ENCODE results near the gene SCN4B. TPM values are rescaled to one million over a fixed set of nuclear protein-coding genes. Genes with fewer than 3 reads are reported as not detected.
A peak's percentile ranks its signal among the peaks of the same experiment; 100 is the strongest.
"Not testable (repeated sequence)": the region's sequence is repeated elsewhere in the genome, so short reads cannot be mapped to it uniquely, and the experiment has no call there.

The SCN4B gene
- total and polyA plus RNA-seq, 7 experiments from 2014 or later = 0.19 TPM; not detected in 6

DNA sequence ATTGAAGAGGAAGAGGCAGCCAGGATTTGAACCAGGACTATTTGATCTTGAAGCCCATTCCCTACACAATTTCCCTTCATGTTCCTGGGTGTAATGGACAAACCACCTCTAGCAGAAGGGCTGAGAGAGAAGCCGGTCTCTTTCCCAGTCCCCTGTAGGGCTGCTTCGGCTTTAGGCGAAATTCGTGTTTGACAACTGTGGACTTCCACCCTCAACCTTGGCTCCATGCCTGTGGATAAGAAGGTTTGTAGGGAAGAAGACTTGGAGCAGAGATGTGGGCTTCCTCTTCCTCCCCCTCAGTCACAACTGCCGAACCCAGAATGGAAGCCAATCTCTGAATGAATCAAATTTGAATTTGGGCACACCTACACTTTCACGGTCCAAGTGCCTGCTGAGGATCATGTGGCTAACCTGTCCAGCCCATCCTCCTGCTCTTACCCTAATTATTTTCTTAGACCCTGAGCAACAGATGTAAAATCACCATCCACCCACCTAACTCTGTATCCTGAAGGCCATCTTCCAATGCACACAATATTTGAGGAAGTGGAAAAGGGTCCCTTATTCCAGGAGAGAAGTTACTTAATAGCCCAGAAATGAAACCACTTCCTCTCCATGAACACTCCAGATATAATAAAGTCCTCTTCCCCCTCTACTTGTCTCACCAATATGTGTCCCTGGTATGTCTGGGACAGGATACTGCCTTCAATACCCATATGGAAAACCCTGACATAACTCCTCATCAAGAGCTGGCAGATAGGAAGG, 33.9 kb upstream of the SCN4B start:
- peaks cover 12 to 43% (median 24%) of the 10 kb centered on the region in 5 donors for H3K27me3 Mint-ChIP-seq
- ChIA-PET POLR2A (interaction anchor here (0.9 kb wide), 1 partner anchor 18 kb away, joined by 3 read pairs; no protein-coding TSS in a partner anchor), CTCF (no interaction called here)
- intact Hi-C loops (cut with micrococcal nuclease) = no loop called here
- H3K4me3 ChIP-seq (ENCODE audit: low read length) = no peak overlapping the region
- H3K36me3 ChIP-seq (ENCODE audit: control insufficient read depth in 2 of 3, insufficient read depth in 3 of 3, low read length in 3 of 3) = no peaks in the 10 kb centered on the region
- peaks cover 0 to 17% (median 6%) of the 10 kb centered on the region in 11 donors for H3K9me3 Mint-ChIP-seq
- peaks cover 0 to 8% (median 7%) of the 10 kb centered on the region in 5 donors for H3K36me3 Mint-ChIP-seq
- ATAC-seq (no peak), DNase-seq (no peak)
- H3K4me3 Mint-ChIP-seq = no peak overlapping the region
- H3K27ac ChIP-seq (ENCODE audit: low read depth, low read length) = no peak overlapping the region
- no peaks in the 10 kb centered on the region for H3K4me1 ChIP-seq (ENCODE audit: control insufficient read depth in 2 of 2, insufficient read depth in 2 of 2, low read length in 2 of 2)
- H3K27me3 ChIP-seq (ENCODE audit: control insufficient read depth in 2 of 2, insufficient read depth in 2 of 2, low read length in 2 of 2) = peaks cover 0 to 3% of the 10 kb centered on the region in 2 donors
- peaks cover 0 to 8% (median 0%) of the 10 kb centered on the region in 7 donors for H3K4me1 Mint-ChIP-seq
- no peak overlapping the region for H3K27ac Mint-ChIP-seq
- no peaks in the 10 kb centered on the region for H3K9me3 ChIP-seq (ENCODE audit: control insufficient read depth in 2 of 3, low read length in 3 of 3)

DNA sequence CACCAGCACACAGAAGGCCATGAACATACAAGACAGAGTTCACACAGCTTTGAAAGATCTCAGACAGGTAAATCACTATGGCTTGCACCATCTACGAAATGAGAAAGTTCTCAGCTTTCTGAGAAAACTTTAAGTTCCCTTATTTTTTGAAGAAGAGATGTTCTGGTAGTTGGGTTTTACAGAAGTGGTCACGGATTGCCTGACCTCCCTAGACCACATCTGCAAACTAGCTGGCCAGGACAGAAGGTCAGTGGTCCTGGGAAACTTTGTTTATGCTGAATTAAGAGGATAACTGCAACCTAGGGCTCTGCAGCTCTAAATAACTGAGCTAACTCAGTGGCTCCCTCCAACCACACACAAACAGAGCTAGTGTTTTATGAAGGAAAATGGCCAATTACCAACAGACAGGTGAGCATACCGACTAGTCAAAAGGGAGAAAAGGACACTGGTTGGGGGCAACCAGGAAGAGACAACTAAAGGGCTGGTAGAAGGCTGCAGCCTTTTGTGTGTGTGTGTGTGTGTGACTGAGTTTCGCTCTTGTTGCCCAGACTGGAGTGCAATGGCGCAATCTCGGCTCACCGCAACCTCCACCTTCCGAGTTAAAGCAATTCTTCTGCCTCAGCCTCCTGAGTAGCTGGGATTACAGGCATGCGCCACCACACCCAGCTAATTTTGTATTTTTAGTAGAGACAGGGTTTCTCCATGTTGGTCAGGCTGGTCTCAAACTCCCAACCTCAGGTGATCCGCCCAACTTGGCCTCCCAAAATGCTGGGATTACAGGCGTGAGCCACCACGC, 32.4 kb upstream of the SCN4B start:
- no peak overlapping the region for H3K27ac Mint-ChIP-seq
- ChIA-PET POLR2A (interaction anchor here (0.9 kb wide), 1 partner anchor 20 kb away, joined by 3 read pairs; no protein-coding TSS in a partner anchor), CTCF (interaction anchor here (0.5 to 1.4 kb wide), 3 partner anchors 14 to 772 kb away, joined by 3 to 7 read pairs (median 3); no protein-coding TSS in a partner anchor)
- Histone ChIP-seq H3K4me3 (ENCODE audit: low read length) (no peak overlapping the region), H3K27me3 (ENCODE audit: control insufficient read depth in 2 of 2, insufficient read depth in 2 of 2, low read length in 2 of 2) (peaks cover 0 to 3% of the 10 kb centered on the region in 2 donors), H3K27ac (ENCODE audit: low read depth, low read length) (no peak overlapping the region), H3K36me3 (ENCODE audit: control insufficient read depth in 2 of 3, insufficient read depth in 3 of 3, low read length in 3 of 3) (no peaks in the 10 kb centered on the region), H3K9me3 (ENCODE audit: control insufficient read depth in 2 of 3, low read length in 3 of 3) (no peaks in the 10 kb centered on the region), H3K4me1 (ENCODE audit: control insufficient read depth in 2 of 2, insufficient read depth in 2 of 2, low read length in 2 of 2) (no peaks in the 10 kb centered on the region)
- DNase-seq (no peak), ATAC-seq (peak; percentile 64)
- intact Hi-C loops (cut with micrococcal nuclease) = no loop called here
- H3K4me1 Mint-ChIP-seq = peaks cover 0 to 9% (median 0%) of the 10 kb centered on the region in 7 donors
- no peak overlapping the region for H3K4me3 Mint-ChIP-seq
- H3K9me3 Mint-ChIP-seq = peaks cover 0 to 8% (median 0%) of the 10 kb centered on the region in 11 donors
- peaks cover 12 to 40% (median 24%) of the 10 kb centered on the region in 5 donors for H3K27me3 Mint-ChIP-seq
- H3K36me3 Mint-ChIP-seq = no peaks in the 10 kb centered on the region

DNA sequence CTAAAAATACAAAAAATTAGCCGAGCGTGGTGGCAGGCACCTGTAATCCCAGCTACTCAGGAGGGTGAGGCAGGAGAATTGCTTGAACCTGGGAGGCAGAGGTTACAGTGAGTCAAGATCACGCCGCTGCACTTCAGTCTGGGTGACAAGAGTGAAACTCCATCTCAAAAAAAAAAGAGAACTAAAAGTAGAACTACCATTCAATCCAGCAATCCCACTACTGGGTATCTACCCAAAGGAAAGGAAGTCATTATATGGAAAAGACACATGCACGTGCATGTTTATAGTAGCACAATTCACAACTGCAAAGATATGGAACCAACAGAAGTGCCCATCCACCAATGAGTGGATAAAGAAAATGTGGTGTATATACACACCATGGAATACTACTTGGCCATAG, 31.1 kb upstream of the SCN4B start:
- H3K36me3 ChIP-seq (ENCODE audit: control insufficient read depth in 2 of 3, insufficient read depth in 3 of 3, low read length in 3 of 3); H3K27me3 ChIP-seq (ENCODE audit: control insufficient read depth in 2 of 2, insufficient read depth in 2 of 2, low read length in 2 of 2); H3K9me3 Mint-ChIP-seq; DNase-seq; H3K27ac Mint-ChIP-seq; intact Hi-C loops (cut with micrococcal nuclease); H3K36me3 Mint-ChIP-seq; H3K9me3 ChIP-seq (ENCODE audit: control insufficient read depth in 2 of 3, low read length in 3 of 3); POLR2A ChIA-PET; H3K27ac ChIP-seq (ENCODE audit: low read depth, low read length); CTCF ChIA-PET; H3K4me3 ChIP-seq (ENCODE audit: low read length); H3K4me1 ChIP-seq (ENCODE audit: control insufficient read depth in 2 of 2, insufficient read depth in 2 of 2, low read length in 2 of 2); H3K4me3 Mint-ChIP-seq: not testable (repeated sequence)
- ATAC-seq = peak; percentile 20
- Mint-ChIP-seq H3K27me3 (peaks cover 17 to 34% (median 25%) of the 10 kb centered on the region in 5 donors), H3K4me1 (peaks cover 0 to 11% (median 0%) of the 10 kb centered on the region in 7 donors)

DNA sequence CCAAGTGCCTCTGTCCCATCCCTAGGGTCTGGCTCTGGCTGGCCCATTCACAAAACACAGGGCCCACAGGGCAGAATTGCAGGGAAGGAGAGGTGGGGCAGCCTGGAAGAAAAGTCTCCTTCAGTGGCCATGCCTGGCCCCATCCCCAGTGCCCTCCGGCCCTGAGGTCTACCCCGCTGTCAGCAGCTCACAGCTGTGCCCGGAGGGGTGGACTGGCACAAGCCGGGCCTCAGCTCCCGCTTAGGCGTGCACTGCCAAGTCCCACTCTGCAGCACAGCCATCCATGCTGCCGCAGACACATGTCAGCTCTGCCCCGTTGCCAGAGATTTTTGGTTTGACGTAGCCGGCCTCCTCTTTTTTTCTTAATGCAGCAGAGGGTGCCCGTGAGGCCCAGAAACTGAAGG, 27.7 kb upstream of the SCN4B start:
- ChIA-PET POLR2A (no interaction called here), CTCF (no interaction called here)
- peaks cover 14 to 30% (median 16%) of the 10 kb centered on the region in 5 donors for H3K27me3 Mint-ChIP-seq
- H3K4me1 ChIP-seq (ENCODE audit: control insufficient read depth in 2 of 2, insufficient read depth in 2 of 2, low read length in 2 of 2) = no peaks in the 10 kb centered on the region
- peaks cover 0 to 7% (median 0%) of the 10 kb centered on the region in 7 donors for H3K4me1 Mint-ChIP-seq
- H3K9me3 ChIP-seq (ENCODE audit: control insufficient read depth in 2 of 3, low read length in 3 of 3) = no peaks in the 10 kb centered on the region
- peaks cover 0 to 3% (median 0%) of the 10 kb centered on the region in 5 donors for H3K36me3 Mint-ChIP-seq
- no peak overlapping the region for H3K27ac Mint-ChIP-seq
- H3K36me3 ChIP-seq (ENCODE audit: control insufficient read depth in 2 of 3, insufficient read depth in 3 of 3, low read length in 3 of 3) = no peaks in the 10 kb centered on the region
- no peak for ATAC-seq
- DNase-seq = peak in 1 of 9 donors; percentile 15
- H3K4me3 Mint-ChIP-seq = no peak overlapping the region
- intact Hi-C loops (cut with micrococcal nuclease) = no loop called here
- H3K27me3 ChIP-seq (ENCODE audit: control insufficient read depth in 2 of 2, insufficient read depth in 2 of 2, low read length in 2 of 2) = no peaks in the 10 kb centered on the region
- H3K4me3 ChIP-seq (ENCODE audit: low read length) = no peak overlapping the region
- H3K9me3 Mint-ChIP-seq = no peaks in the 10 kb centered on the region
- H3K27ac ChIP-seq (ENCODE audit: low read depth, low read length) = no peak overlapping the region

DNA sequence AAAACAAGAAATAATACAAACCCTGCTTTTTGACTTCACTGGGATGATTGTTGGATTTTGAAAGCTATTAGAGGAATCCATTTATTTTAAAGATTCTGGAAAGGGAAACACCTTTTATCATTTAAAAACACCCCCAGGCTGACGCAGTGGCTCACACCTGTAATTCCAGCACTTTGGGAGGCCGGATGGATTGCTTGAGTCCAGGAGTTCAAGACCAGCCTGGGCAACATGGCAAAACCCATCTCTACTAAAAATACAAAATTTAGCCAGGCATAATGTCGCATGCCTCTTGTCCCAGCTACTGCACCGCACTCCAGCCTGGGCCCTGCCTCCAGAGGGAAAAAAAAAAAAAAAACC, 24.1 kb upstream of the SCN4B start:
- H3K4me1 Mint-ChIP-seq = peaks cover 0 to 5% (median 3%) of the 10 kb centered on the region in 7 donors
- CTCF ChIA-PET = no interaction called here
- no peak overlapping the region for H3K4me3 ChIP-seq (ENCODE audit: low read length)
- H3K27ac Mint-ChIP-seq = no peak overlapping the region
- H3K27ac ChIP-seq (ENCODE audit: low read depth, low read length) = no peak overlapping the region
- no peak for DNase-seq
- peaks cover 4 to 32% (median 6%) of the 10 kb centered on the region in 5 donors for H3K27me3 Mint-ChIP-seq
- H3K9me3 ChIP-seq (ENCODE audit: control insufficient read depth in 2 of 3, low read length in 3 of 3) = no peaks in the 10 kb centered on the region
- no peaks in the 10 kb centered on the region for H3K27me3 ChIP-seq (ENCODE audit: control insufficient read depth in 2 of 2, insufficient read depth in 2 of 2, low read length in 2 of 2)
- POLR2A ChIA-PET = no interaction called here
- no peaks in the 10 kb centered on the region for H3K9me3 Mint-ChIP-seq
- intact Hi-C loops (cut with micrococcal nuclease) = no loop called here
- H3K4me1 ChIP-seq (ENCODE audit: control insufficient read depth in 2 of 2, insufficient read depth in 2 of 2, low read length in 2 of 2) = no peaks in the 10 kb centered on the region
- no peaks in the 10 kb centered on the region for H3K36me3 ChIP-seq (ENCODE audit: control insufficient read depth in 2 of 3, insufficient read depth in 3 of 3, low read length in 3 of 3)
- no peak for ATAC-seq
- H3K4me3 Mint-ChIP-seq = no peak overlapping the region
- peaks cover 0 to 3% (median 0%) of the 10 kb centered on the region in 5 donors for H3K36me3 Mint-ChIP-seq

DNA sequence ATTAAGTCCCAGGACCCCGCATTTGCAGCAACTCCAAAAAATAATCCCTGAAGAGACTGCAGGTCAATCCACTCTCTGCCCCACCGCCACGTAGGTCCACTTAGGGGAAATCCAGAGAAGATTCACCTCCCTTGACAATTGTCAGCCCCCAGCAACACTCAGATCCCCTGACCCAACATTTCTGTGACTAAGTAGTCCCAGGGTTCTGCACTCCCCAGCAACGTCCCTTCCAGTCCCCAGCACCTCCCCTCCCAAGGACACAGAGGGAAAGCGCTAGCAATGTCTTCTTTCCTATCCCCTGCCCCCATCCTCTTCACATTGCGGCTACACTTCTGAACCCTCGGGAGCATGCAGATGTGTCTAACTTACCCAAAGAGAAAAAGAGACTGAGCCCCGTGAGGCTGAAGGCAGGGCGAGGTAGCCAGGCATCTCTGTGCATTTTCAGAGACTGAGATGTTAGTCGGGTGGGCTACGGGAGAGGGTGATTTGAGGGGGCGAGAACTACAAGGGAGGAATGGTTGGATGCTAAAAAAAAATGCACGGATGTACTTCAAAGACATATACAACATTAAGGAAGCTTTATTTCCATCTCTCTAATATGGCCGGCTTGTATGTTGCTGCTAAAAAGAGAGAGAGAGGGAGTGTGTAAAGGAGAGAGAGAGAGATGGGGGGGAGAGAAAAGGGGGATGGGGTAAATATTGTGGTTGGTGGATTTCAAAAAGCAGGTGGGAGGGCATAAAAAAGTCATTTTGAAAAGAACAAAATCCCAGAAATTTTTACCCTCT, 23.6 kb upstream of the SCN4B start, which contains the start of gene SCN2B:
TSS of gene SCN2B (minus strand) at position 647 of the 785 bp plus-strand sequence. CDS start at position 439, 208 bp downstream.
- Mint-ChIP-seq H3K4me1 (peaks cover 0 to 11% (median 5%) of the 10 kb centered on the region in 7 donors), H3K4me3 (no peak within 1 kb of the TSS), H3K36me3 (peaks cover 0 to 3% (median 0%) of the 10 kb centered on the region in 5 donors), H3K9me3 (no peaks in the 10 kb centered on the region), H3K27ac (no peak within 1 kb of the TSS), H3K27me3 (peaks cover 4 to 32% (median 6%) of the 10 kb centered on the region in 5 donors)
- Histone ChIP-seq H3K4me1 (ENCODE audit: control insufficient read depth in 2 of 2, insufficient read depth in 2 of 2, low read length in 2 of 2) (peaks cover 0 to 4% of the 10 kb centered on the region in 2 donors), H3K27me3 (ENCODE audit: control insufficient read depth in 2 of 2, insufficient read depth in 2 of 2, low read length in 2 of 2) (no peaks in the 10 kb centered on the region), H3K9me3 (ENCODE audit: control insufficient read depth in 2 of 3, low read length in 3 of 3) (no peaks in the 10 kb centered on the region), H3K4me3 (ENCODE audit: low read length) (no peak within 1 kb of the TSS), H3K27ac (ENCODE audit: low read depth, low read length) (no peak within 1 kb of the TSS), H3K36me3 (ENCODE audit: control insufficient read depth in 2 of 3, insufficient read depth in 3 of 3, low read length in 3 of 3) (no peaks in the 10 kb centered on the region)
- DNase-seq = no peak
- intact Hi-C loops (cut with micrococcal nuclease) = no loop called here
- no peak for ATAC-seq
- POLR2A ChIA-PET = interaction anchor here (0.6 kb wide), 1 partner anchor 219 kb away, joined by 3 read pairs; no protein-coding TSS in a partner anchor
- CTCF ChIA-PET = interaction anchor here (1.1 kb wide), 1 partner anchor 32 kb away, joined by 3 read pairs; no protein-coding TSS in a partner anchor
